Measurements from ENCODE around the gene FBXL7. TPM values are rescaled to one million over a fixed set of nuclear protein-coding genes. Genes with fewer than 3 reads are reported as not detected.
A peak's percentile ranks its signal among the peaks of the same experiment; 100 is the strongest.

Gene FBXL7
- total RNA-seq, 1 donor from 2014 or later, result 21.3 TPM

GRCh38 chr5:15492545-15492944 is 7.4 kb upstream of the FBXL7 start:
- no peak for DNase-seq (ENCODE audit: extremely low spot score, unreplicated experiment)
- no peaks in the 10 kb centered on the region for H3K4me1 Mint-ChIP-seq (ENCODE audit: unreplicated experiment)
- no peaks in the 10 kb centered on the region for H3K9me3 Mint-ChIP-seq
- no peak for TF ChIP-seq CTCF (conservative IDR thresholded peaks at IDR 0.05)
- no peak overlapping the region for H3K27ac Mint-ChIP-seq
- peaks cover 27% of the 10 kb centered on the region for H3K27me3 Mint-ChIP-seq
- no peak overlapping the region for H3K4me3 Mint-ChIP-seq
- H3K36me3 Mint-ChIP-seq, result no peaks in the 10 kb centered on the region

GRCh38 chr5:15493501-15493900 is 6.5 kb upstream of the FBXL7 start:
- no peak for DNase-seq (ENCODE audit: extremely low spot score, unreplicated experiment)
- no peak overlapping the region for H3K27ac Mint-ChIP-seq
- no peaks in the 10 kb centered on the region for H3K36me3 Mint-ChIP-seq
- no peak overlapping the region for H3K4me3 Mint-ChIP-seq
- H3K27me3 Mint-ChIP-seq, result peaks cover 36% of the 10 kb centered on the region
- H3K4me1 Mint-ChIP-seq (ENCODE audit: unreplicated experiment), result no peaks in the 10 kb centered on the region
- no peaks in the 10 kb centered on the region for H3K9me3 Mint-ChIP-seq
- TF ChIP-seq CTCF (conservative IDR thresholded peaks at IDR 0.05), result no peak

- H3K9me3 Mint-ChIP-seq, result no peaks in the 10 kb centered on the region
- peaks cover 43% of the 10 kb centered on the region for H3K27me3 Mint-ChIP-seq
- DNase-seq (ENCODE audit: extremely low spot score, unreplicated experiment), result no peak
- no peak overlapping the region for H3K4me3 Mint-ChIP-seq
- H3K36me3 Mint-ChIP-seq, result no peaks in the 10 kb centered on the region
- H3K4me1 Mint-ChIP-seq (ENCODE audit: unreplicated experiment), result no peaks in the 10 kb centered on the region
- no peak for TF ChIP-seq CTCF (conservative IDR thresholded peaks at IDR 0.05)
- no peak overlapping the region for H3K27ac Mint-ChIP-seq
Observed at GRCh38 chr5:15495026-15495425, 5.0 kb upstream of the FBXL7 start.

GRCh38 chr5:15496886-15497285 is 3.1 kb upstream of the FBXL7 start:
- H3K36me3 Mint-ChIP-seq, result no peaks in the 10 kb centered on the region
- DNase-seq (ENCODE audit: extremely low spot score, unreplicated experiment), result no peak
- no peak overlapping the region for H3K27ac Mint-ChIP-seq
- H3K27me3 Mint-ChIP-seq, result peaks cover 47% of the 10 kb centered on the region
- no peak overlapping the region for H3K4me3 Mint-ChIP-seq
- no peaks in the 10 kb centered on the region for H3K9me3 Mint-ChIP-seq
- no peak for TF ChIP-seq CTCF (conservative IDR thresholded peaks at IDR 0.05)
- peaks cover 7% of the 10 kb centered on the region for H3K4me1 Mint-ChIP-seq (ENCODE audit: unreplicated experiment)

GRCh38 chr5:15500325-15501001 is 483 bp downstream of the FBXL7 start:
- H3K4me1 Mint-ChIP-seq (ENCODE audit: unreplicated experiment), result peaks cover 27% of the 10 kb centered on the region
- peaks cover 7% of the 10 kb centered on the region for H3K36me3 Mint-ChIP-seq
- H3K27ac Mint-ChIP-seq, result peak overlapping the region; percentile 77
- DNase-seq (ENCODE audit: extremely low spot score, unreplicated experiment), result peak; percentile 70
- no peaks in the 10 kb centered on the region for H3K9me3 Mint-ChIP-seq
- TF ChIP-seq CTCF (conservative IDR thresholded peaks at IDR 0.05), result no peak
- peak overlapping the region; percentile 92 for H3K4me3 Mint-ChIP-seq
- peaks cover 43% of the 10 kb centered on the region for H3K27me3 Mint-ChIP-seq
